Mucosa of descending colon (tissue), 3 donors: ENCODE results near the gene KRT78. TPM values are rescaled to one million over a fixed set of nuclear protein-coding genes. Genes with fewer than 3 reads are reported as not detected.

Source experiments
- ATAC-seq: fragments of 200-7000 bp; cut with Tn5 transposase; one replicate; pipeline ENCODE4 v1.9.1; 2020; ENCODE audit warnings: mild to moderate bottlenecking, moderate library complexity
- DNase-seq, 3 donors: peaks; one replicate each; pipeline ENCODE4 v3.0.0-alpha.2; 2020
- H3K36me3 ChIP-seq: fragments of 200-600 bp; one replicate; pipeline ENCODE4 v1.8.0; 2021; ENCODE audit warnings: low read depth, mild to moderate bottlenecking
- H3K4me1 ChIP-seq: fragments of 200-600 bp; one replicate; pipeline ENCODE4 v1.8.0; 2021; ENCODE audit warnings: low read depth, mild to moderate bottlenecking
- H3K4me3 ChIP-seq: fragments of 200-600 bp; one replicate; pipeline ENCODE4 v1.8.0; 2021; ENCODE audit warnings: mild to moderate bottlenecking
- H3K9me3 ChIP-seq: fragments of 200-600 bp; one replicate; pipeline ENCODE4 v1.8.0; 2021; ENCODE audit warnings: mild to moderate bottlenecking
- CTCF ChIP-seq: fragments of 200-600 bp; IDR thresholded peaks from one replicate; pipeline ENCODE4 v1.8.0; 2022; ENCODE audit warnings: antibody characterized with exemption, mild to moderate bottlenecking
- intact Hi-C, 2 donors: fragments of 100-400 bp; cut with DNase I in 1 of 2; cut with micrococcal nuclease in 1 of 2; formaldehyde crosslinking; loops; one replicate each; pipeline versions ENCODE4 v1.11.0 to v1.11.1; 2022; cut with DNase I, micrococcal nuclease
- total RNA-seq, 3 donors: library from RNA; stranded (reverse); fragmentation: NEBNext Ultra II Directional in 2 of 3; extraction: Animal tissue kit (Norgen Biotek cat#: 25700) in 2 of 3; gene quantifications; one replicate each; pipeline versions ENCODE4 v1.2.1 to v1.2.4, GENCODE V29; 2021 to 2023
- donor health status: DM: no; HTN: no; CAD: no; lungs with moderate emphysema.
- donor health status: DM: no; HTN: no; CAD: no.
- donor health status: DM: no; HTN: yes; CAD: no.

Gene KRT78
- total RNA-seq, 3 donors from 2014 or later = not detected

GRCh38 chr12:52812073-52812400 lies 36.8 kb downstream of the KRT78 start:
- Histone ChIP-seq H3K9me3 (no peaks in the 10 kb centered on the region), H3K36me3 (no peaks in the 10 kb centered on the region), H3K4me3 (no peak overlapping the region), H3K4me1 (no peaks in the 10 kb centered on the region)
- DNase-seq = no peak
- intact Hi-C loops = no loop called here
- TF ChIP-seq CTCF = no peak
- ATAC-seq = no peak

GRCh38 chr12:52811191-52812072 lies 37.4 kb downstream of the KRT78 start:
- Histone ChIP-seq H3K9me3 (no peaks in the 10 kb centered on the region), H3K4me1 (no peaks in the 10 kb centered on the region), H3K36me3 (no peaks in the 10 kb centered on the region), H3K4me3 (no peak overlapping the region)
- intact Hi-C loops = no loop called here
- ATAC-seq (no peak), DNase-seq (no peak)
- no peak for TF ChIP-seq CTCF

- intact Hi-C loops = no loop called here
Observed at GRCh38 chr12:52810554-52810953, 38.2 kb downstream of the KRT78 start.

GRCh38 chr12:52809166-52809565 lies 39.6 kb downstream of the KRT78 start:
- no peak for TF ChIP-seq CTCF
- Histone ChIP-seq H3K4me3 (no peak overlapping the region), H3K4me1 (no peaks in the 10 kb centered on the region), H3K9me3 (no peaks in the 10 kb centered on the region), H3K36me3 (no peaks in the 10 kb centered on the region)
- ATAC-seq (no peak), DNase-seq (no peak)
- intact Hi-C loops = no loop called here

More at GRCh38 chr12:52810554-52810953, 38.2 kb downstream of the KRT78 start:
- Histone ChIP-seq H3K36me3 (no peaks in the 10 kb centered on the region), H3K9me3 (no peaks in the 10 kb centered on the region), H3K4me1 (no peaks in the 10 kb centered on the region), H3K4me3 (no peak overlapping the region)
- ATAC-seq (no peak), DNase-seq (no peak)
- no peak for TF ChIP-seq CTCF

- ATAC-seq = no peak
- intact Hi-C loops = no loop called here
- Histone ChIP-seq H3K4me1 (no peaks in the 10 kb centered on the region), H3K4me3 (no peak overlapping the region), H3K36me3 (no peaks in the 10 kb centered on the region), H3K9me3 (no peaks in the 10 kb centered on the region)
- no peak for TF ChIP-seq CTCF
- no peak for DNase-seq
Observed at GRCh38 chr12:52808573-52809160, 40.1 kb downstream of the KRT78 start.
